Stimulated activated CD8-positive, alpha-beta memory T cell treated with anti-CD3 and anti-CD28 coated beads, Interleukin-4, amount 100 ng/mL, for 48 hours (primary cell): ENCODE data around the gene MEN1.
"Not testable (repeated sequence)": the region's sequence is repeated elsewhere in the genome, so short reads cannot be mapped to it uniquely, and the experiment has no call there.

ENCODE experiments used
- DNase-seq: peaks from one replicate; pipeline ENCODE4 v3.0.0-alpha.2; 2020

Gene MEN1

GRCh38 chr11:64831411-64831891 is 21.1 kb upstream of the MEN1 start:
- no peak for DNase-seq

- no peak for DNase-seq
These were observed 19.3 kb upstream of the MEN1 start for GRCh38 chr11:64829536-64830251.

- DNase-seq, result no peak
These were observed 17.1 kb upstream of the MEN1 start for GRCh38 chr11:64827451-64827839.

- DNase-seq, result no peak
These were observed 16.5 kb upstream of the MEN1 start for GRCh38 chr11:64826578-64827450.

GRCh38 chr11:64826062-64826461 is 15.7 kb upstream of the MEN1 start:
- no peak for DNase-seq

- DNase-seq, result no peak
These were observed 13.3 kb upstream of the MEN1 start for GRCh38 chr11:64823568-64824119.

- no peak for DNase-seq
These were observed 7.1 kb upstream of the MEN1 start for GRCh38 chr11:64817476-64817875.

- DNase-seq, result not testable (repeated sequence)
These were observed 5.1 kb upstream of the MEN1 start for GRCh38 chr11:64815433-64815832.

- no peak for DNase-seq
These were observed 4.4 kb upstream of the MEN1 start for GRCh38 chr11:64814712-64815187.

GRCh38 chr11:64813826-64814225 is 3.5 kb upstream of the MEN1 start:
- DNase-seq, result no peak

- no peak for DNase-seq
These were observed 531 bp upstream of the MEN1 start for GRCh38 chr11:64810891-64811272.

GRCh38 chr11:64809781-64810241 is 540 bp downstream of the MEN1 start:
- peak; percentile 47 for DNase-seq

- no peak for DNase-seq
These were observed 4.9 kb downstream of the MEN1 start for GRCh38 chr11:64805481-64805880.

GRCh38 chr11:64804346-64805210 is 5.8 kb downstream of the MEN1 start:
- no peak for DNase-seq

- DNase-seq, result no peak
These were observed 6.5 kb downstream of the MEN1 start for GRCh38 chr11:64803846-64804345.

- DNase-seq, result peak; percentile 87
These were observed 7.0 kb downstream of the MEN1 start, which contains the start of gene MAP4K2 for GRCh38 chr11:64803158-64803845. Gene MAP4K2 (minus strand): TSS chr11:64803214. CDS start chr11:64803149, 65 bp downstream.

- peak; percentile 62 for DNase-seq
These were observed 7.8 kb downstream of the MEN1 start for GRCh38 chr11:64802370-64803157.

GRCh38 chr11:64801561-64802369 is 8.6 kb downstream of the MEN1 start:
- DNase-seq, result no peak

- no peak for DNase-seq
These were observed 9.2 kb downstream of the MEN1 start for GRCh38 chr11:64801158-64801464.
